Cardiac muscle cell (in vitro differentiated cells and primary cell): ENCODE results near the gene FBXL14. TPM values are rescaled to one million over a fixed set of nuclear protein-coding genes. Genes with fewer than 3 reads are reported as not detected.
A peak's percentile ranks its signal among the peaks of the same experiment; 100 is the strongest.

Experiments
- DNase-seq, 2 donors: peaks; one replicate each; pipeline versions ENCODE4 v3.0.0 to v3.0.0-alpha.2; 2010 to 2017; ENCODE audit warnings: low read depth in 1 of 2, low spot score in 1 of 2
- H3K27ac ChIP-seq: fragments of 200-600 bp; sonication (generic); 2 replicates; pipeline ENCODE4 v1.5.1; 2016
- H3K27me3 ChIP-seq: fragments of 200-600 bp; sonication (generic); 2 replicates; pipeline ENCODE4 v1.6.0; 2016; ENCODE audit warnings: control low read depth
- H3K36me3 ChIP-seq: fragments of 200-600 bp; sonication (generic); 2 replicates; pipeline ENCODE4 v1.5.1; 2016; ENCODE audit warnings: control low read depth
- H3K4me1 ChIP-seq: fragments of 200-600 bp; sonication (generic); 2 replicates; pipeline ENCODE4 v1.8.1; 2017; ENCODE audit warnings: low read depth, mild to moderate bottlenecking, mixed run types
- H3K4me3 ChIP-seq: fragments of 200-600 bp; sonication (generic); 2 replicates; pipeline ENCODE4 v1.5.1; 2016; ENCODE audit warnings: mild to moderate bottlenecking
- H3K9me3 ChIP-seq: fragments of 200-600 bp; sonication (generic); 2 replicates; pipeline ENCODE4 v1.5.1; 2017; ENCODE audit warnings: low read depth, mild to moderate bottlenecking, control low read depth
- CTCF ChIP-seq: IDR thresholded peaks from 2 replicates; pipeline ENCODE4 v1.5.1; 2012; ENCODE audit warnings: low read depth, mild to moderate bottlenecking, low read length
- polyA plus RNA-seq: library from polyadenylated mRNA; unstranded; fragments of >200 nt; fragmentation: Nextera tagmentation; extraction: Ambion mirVana; gene quantifications from 2 replicates; pipeline ENCODE4 v1.2.1, GENCODE V29; 2016
- total RNA-seq: library from RNA; depleted of rRNA; stranded (reverse); fragments of >200 nt; gene quantifications from 2 replicates; pipeline ENCODE4 v1.2.3, GENCODE V29; 2016

Gene FBXL14
- total and polyA plus RNA-seq, 2 experiments from 2014 or later = 17.8 to 27.8 TPM

DNA sequence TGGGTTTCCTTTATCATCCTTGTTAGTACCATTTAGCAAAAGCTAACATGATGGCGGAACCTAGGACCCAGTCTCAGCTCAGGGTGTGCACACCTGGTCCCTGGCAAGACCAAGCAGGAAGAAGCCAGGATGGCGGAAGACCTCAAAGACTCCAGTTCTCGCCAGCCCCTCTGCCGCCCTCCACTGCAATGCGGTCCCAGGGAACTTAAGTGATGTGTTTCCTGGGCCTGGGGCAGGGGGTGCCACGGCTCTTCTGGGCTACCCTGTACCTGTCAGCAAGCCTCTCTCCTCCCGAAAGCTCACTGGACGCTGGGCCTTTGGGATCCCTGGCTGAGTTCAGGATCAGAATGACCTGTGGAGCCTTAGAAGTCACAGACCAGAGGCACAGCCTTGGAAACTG lies 71.3 kb downstream of the FBXL14 start:
- peaks cover 9% of the 10 kb centered on the region for H3K36me3 ChIP-seq
- H3K4me3 ChIP-seq = no peak overlapping the region
- H3K27me3 ChIP-seq = no peaks in the 10 kb centered on the region
- peak overlapping the region; percentile 85 for H3K27ac ChIP-seq
- TF ChIP-seq CTCF = no peak
- H3K9me3 ChIP-seq = no peaks in the 10 kb centered on the region
- peaks cover 56% of the 10 kb centered on the region for H3K4me1 ChIP-seq
- no peak for DNase-seq

GRCh38 chr12:1519642-1520041 lies 74.7 kb downstream of the FBXL14 start:
- peak in 1 of 2 donors; percentile 38 for DNase-seq
- Histone ChIP-seq H3K36me3 (peaks cover 5% of the 10 kb centered on the region), H3K27ac (peak overlapping the region; percentile 59), H3K9me3 (no peaks in the 10 kb centered on the region), H3K4me3 (no peak overlapping the region), H3K4me1 (peaks cover 37% of the 10 kb centered on the region), H3K27me3 (no peaks in the 10 kb centered on the region)
- TF ChIP-seq CTCF = no peak

DNA sequence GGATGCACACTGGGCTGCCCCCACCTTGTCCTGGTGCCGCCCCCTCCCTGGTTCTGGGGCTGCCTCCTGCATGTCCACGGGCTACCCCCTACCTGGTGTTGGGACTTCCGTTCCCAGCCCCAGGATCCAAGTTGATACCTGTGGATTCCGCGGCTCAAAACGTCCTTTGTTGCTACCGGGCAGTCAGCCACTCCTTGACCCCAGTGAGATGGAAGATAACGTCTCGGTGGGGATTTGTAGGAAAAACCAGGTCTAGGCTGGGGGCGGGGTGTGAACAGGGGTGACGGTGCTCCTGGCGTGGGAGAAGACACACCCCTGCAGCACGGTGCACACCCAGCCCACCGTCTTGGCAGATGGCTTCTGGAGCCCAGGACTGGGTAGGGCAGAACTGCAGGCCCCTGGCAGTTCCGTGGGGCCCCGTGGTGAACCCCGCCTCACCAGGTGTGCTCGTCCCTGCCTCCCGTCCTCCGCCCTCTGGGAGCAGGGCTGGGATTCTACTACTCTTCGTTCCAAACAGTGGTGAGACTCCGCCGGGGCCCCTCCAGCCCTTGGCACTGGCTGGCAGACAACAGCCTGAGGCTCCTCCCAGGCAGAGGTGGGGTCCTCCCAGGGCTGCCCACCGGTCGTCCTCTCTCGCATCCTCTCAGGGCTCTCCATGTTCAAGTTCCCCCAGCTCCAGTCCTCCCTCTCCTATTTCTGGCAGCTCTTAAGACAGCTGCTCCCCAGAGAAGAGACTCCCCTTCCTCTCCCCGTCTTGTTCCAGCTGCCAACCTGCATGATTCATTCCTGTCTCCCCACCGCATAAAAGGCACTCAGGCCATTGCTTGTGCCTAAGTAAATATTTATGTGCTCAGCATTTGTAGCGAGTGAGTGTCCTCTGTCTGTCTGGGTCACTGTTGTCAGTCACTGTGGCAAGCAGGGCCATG lies 75.5 kb downstream of the FBXL14 start:
- peak overlapping the region; percentile 59 for H3K27ac ChIP-seq
- H3K36me3 ChIP-seq = no peaks in the 10 kb centered on the region
- no peak for TF ChIP-seq CTCF
- DNase-seq = peak; percentile 27 to 65
- no peak overlapping the region for H3K4me3 ChIP-seq
- peaks cover 31% of the 10 kb centered on the region for H3K4me1 ChIP-seq
- no peaks in the 10 kb centered on the region for H3K27me3 ChIP-seq
- H3K9me3 ChIP-seq = no peaks in the 10 kb centered on the region

GRCh38 chr12:1517734-1518525 lies 76.5 kb downstream of the FBXL14 start:
- Histone ChIP-seq H3K27me3 (no peaks in the 10 kb centered on the region), H3K4me1 (peaks cover 22% of the 10 kb centered on the region), H3K4me3 (no peak overlapping the region), H3K27ac (peak overlapping the region; percentile 59), H3K36me3 (no peaks in the 10 kb centered on the region), H3K9me3 (no peaks in the 10 kb centered on the region)
- DNase-seq = no peak
- no peak for TF ChIP-seq CTCF

- peaks cover 21% of the 10 kb centered on the region for H3K4me1 ChIP-seq
- peak; percentile 49 for TF ChIP-seq CTCF
- no peaks in the 10 kb centered on the region for H3K36me3 ChIP-seq
- H3K9me3 ChIP-seq = no peaks in the 10 kb centered on the region
- DNase-seq = peak; percentile 54 to 55
- H3K4me3 ChIP-seq = no peak overlapping the region
- H3K27ac ChIP-seq = no peak overlapping the region
- H3K27me3 ChIP-seq = no peaks in the 10 kb centered on the region
These were observed 77.4 kb downstream of the FBXL14 start for GRCh38 chr12:1517007-1517406.

Other genes with a start within 250 kb of the FBXL14 start
- 152 and 206 TPM in 2 replicates for gene WNT5B, start 34.6 kb upstream of the FBXL14 start, total RNA-seq
- gene WNT5B, start 34.6 kb upstream of the FBXL14 start, polyA plus RNA-seq = 170 and 240 TPM in 2 replicates
- gene ADIPOR2, start 96.5 kb upstream of the FBXL14 start, total RNA-seq = 25.0 and 25.7 TPM in 2 replicates
- 5.8 and 7.1 TPM in 2 replicates for gene ADIPOR2, start 96.5 kb upstream of the FBXL14 start, polyA plus RNA-seq
- gene LRTM2, start 226.0 kb upstream of the FBXL14 start, total RNA-seq = not detected in 2 replicates
- gene LRTM2, start 226.0 kb upstream of the FBXL14 start, polyA plus RNA-seq = not detected in 2 replicates